Ovary (tissue), 3 donors: ENCODE results near the gene FAM170B.

Source experiments
- EP300 ChIP-seq: sonication (generic); formaldehyde crosslinking; IDR thresholded peaks from one replicate; pipeline ENCODE4 v1.6.1; 2017; ENCODE audit warnings: antibody characterized with exemption
- TF ChIP-seq, protein P1 (sequence below), 3 donors: fragments of 450-650 bp in 2 of 3; fragments of 200-600 bp in 1 of 3; IDR thresholded peaks; one replicate each; pipeline versions ENCODE4 v1.5.1 to v1.8.0; 2016 to 2022; ENCODE audit warnings: antibody characterized with exemption in 3 of 3, mild to moderate bottlenecking in 1 of 3
- donor health status: DM: no; HTN: no; CAD: no.

DNA sequence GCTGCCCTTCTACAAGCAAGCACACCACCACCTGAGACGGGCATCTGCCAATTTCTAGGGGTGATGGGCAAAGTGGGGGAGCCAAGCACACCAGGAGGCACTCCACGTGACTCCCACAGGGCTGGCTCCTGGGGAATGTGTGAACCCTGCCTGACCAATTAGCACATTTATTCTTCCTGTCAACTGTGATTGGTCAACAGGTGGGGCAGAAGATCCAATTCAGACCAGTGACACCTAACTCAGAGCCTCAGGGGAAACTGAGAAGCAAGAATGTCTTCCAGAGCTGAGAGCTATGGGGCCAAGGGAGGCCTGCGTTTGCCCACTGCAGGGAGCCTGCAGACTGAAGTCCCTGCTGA is 38.9 kb upstream of the FAM170B start:
- TF ChIP-seq, protein P1, sequence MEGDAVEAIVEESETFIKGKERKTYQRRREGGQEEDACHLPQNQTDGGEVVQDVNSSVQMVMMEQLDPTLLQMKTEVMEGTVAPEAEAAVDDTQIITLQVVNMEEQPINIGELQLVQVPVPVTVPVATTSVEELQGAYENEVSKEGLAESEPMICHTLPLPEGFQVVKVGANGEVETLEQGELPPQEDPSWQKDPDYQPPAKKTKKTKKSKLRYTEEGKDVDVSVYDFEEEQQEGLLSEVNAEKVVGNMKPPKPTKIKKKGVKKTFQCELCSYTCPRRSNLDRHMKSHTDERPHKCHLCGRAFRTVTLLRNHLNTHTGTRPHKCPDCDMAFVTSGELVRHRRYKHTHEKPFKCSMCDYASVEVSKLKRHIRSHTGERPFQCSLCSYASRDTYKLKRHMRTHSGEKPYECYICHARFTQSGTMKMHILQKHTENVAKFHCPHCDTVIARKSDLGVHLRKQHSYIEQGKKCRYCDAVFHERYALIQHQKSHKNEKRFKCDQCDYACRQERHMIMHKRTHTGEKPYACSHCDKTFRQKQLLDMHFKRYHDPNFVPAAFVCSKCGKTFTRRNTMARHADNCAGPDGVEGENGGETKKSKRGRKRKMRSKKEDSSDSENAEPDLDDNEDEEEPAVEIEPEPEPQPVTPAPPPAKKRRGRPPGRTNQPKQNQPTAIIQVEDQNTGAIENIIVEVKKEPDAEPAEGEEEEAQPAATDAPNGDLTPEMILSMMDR (IDR thresholded peaks at IDR 0.05): no peak
- TF ChIP-seq EP300: no peak
